HG02798 (cell line): Measurements from ENCODE around the gene BRPF1.
A peak's percentile ranks its signal among the peaks of the same experiment; 100 is the strongest.

Experiments
- ATAC-seq: cut with Tn5 transposase; IDR thresholded peaks from one replicate; pipeline ENCODE4 v1.9.1; 2021; ENCODE audit warnings: mild to moderate bottlenecking; ENCODE audit not compliant: unreplicated experiment, poor library complexity

Gene BRPF1

DNA sequence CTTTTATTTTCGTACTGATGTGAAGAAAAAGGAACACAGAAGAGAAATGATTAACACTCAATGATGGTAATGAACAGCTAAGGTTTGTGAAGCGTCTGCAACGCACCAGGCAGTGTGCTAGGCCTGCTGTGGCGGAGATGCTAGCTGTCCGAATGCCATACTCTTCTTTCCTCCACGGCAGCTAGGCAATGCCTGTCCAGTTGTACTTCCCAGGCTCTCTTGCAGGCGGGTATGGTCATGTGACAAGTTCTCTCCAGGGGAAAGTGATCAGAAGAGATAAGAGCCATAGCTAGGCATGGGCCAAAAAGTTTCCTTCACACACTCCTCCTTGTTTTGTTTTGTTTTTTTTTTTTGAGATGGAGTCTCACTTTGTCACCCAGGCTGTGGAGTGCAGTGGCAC lies 54.1 kb downstream of the BRPF1 start:
- no peak for ATAC-seq

DNA sequence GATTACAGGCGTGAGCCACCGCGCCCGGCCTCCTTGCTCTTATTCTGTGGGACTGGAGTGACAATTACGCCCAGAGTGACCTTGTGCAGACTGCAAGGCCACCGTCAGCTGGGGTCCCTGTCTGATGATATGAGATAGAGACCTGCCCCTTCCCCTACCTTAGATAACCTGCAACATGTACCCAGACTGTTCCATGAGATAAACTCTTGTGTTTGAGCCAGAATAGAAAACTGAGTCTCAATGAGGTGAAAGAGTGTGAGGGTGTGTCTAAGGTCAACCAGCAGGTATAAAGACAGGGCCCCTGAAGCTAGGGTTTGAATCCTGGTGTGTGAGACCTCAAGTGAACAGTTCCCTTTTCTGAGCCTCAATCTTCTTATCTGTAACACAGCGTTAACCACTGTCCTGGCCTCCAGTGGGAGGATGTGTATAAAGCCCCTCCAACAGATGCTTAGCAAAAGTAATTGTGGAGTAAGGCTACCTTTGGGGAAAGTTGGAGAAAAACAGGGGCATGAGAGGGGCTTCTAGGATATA lies 54.7 kb downstream of the BRPF1 start:
- no peak for ATAC-seq

DNA sequence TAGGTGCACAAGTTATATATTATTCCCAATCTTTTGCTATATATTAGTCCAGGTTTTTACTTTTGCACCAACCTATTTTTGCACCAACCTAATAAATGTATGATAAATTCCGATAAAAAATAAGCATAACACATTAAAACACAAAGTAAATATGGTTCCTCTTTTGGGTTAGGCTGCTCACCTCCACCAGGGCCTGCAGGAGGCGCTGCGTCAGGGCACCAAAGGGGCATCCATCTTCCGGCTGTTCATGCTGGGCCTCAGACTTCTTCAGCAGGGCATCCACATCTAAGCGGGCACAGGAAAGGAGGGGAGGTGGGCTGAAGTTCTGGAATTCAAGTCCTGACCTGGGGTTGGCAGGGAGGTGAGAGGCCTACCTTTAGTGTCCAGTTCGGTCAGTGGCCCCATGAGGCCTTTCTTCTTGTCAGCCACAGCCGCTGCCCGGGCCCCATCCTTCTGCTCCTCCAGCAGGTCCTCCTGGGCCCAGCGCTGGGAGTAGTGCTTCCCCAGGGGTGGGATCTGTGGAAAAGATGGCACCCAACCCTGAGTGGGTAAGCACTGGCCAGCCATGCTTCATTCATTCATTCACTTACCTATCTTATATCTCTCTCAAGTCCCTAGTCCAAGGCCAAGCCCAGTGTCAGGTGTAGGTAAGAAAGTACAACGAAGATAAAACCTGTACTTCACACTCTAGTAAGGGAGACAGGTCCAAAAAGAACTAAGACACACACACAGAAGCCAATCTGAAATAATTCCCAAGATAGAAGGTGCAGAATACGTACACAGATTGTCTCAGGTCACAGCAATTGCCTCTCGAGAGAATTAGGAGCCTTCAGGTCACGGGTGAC lies 55.5 kb downstream of the BRPF1 start:
- no peak for ATAC-seq

DNA sequence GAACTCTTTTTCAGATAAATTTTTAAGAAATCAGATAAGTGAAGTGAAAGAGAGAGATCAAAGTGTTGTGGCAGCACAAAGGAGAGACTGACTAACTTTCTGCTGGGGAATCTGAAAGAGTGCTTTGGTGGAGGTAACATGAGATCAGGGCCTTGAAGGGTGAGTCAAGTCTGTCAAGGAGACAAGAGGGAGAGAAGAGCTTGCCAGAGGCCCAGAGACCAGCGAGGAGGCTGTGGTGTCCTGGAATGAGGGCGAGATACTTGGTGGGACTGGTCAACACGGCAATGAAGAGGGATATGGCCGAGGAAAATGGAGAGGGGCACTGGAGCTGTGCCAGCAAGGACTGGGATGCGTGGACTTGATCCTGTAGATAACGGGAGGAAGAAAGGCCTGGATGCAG lies 56.2 kb downstream of the BRPF1 start:
- no peak for ATAC-seq

DNA sequence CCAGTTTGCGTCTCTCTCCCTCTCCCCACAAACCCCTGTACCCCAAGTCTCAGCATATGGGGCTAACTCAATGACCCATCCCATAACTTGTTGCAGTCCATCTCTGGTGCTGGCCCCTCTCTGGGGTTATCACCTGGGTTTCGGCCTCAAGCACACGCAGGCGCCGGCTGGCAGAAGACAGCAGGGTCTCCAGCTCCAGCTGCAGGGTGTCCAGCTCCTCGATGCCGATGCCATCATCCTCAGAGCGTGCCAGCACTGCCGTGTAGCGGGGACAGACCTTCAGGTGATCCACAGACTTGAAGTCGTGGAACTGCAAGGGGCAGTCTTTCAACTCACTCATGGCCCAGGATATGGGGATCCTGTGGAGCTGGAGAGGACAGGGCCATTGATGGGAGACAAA lies 59.6 kb downstream of the BRPF1 start:
- ATAC-seq: no peak

- no peak for ATAC-seq
Measured at GRCh38 chr3:9791790-9792404, 60.4 kb downstream of the BRPF1 start.

DNA sequence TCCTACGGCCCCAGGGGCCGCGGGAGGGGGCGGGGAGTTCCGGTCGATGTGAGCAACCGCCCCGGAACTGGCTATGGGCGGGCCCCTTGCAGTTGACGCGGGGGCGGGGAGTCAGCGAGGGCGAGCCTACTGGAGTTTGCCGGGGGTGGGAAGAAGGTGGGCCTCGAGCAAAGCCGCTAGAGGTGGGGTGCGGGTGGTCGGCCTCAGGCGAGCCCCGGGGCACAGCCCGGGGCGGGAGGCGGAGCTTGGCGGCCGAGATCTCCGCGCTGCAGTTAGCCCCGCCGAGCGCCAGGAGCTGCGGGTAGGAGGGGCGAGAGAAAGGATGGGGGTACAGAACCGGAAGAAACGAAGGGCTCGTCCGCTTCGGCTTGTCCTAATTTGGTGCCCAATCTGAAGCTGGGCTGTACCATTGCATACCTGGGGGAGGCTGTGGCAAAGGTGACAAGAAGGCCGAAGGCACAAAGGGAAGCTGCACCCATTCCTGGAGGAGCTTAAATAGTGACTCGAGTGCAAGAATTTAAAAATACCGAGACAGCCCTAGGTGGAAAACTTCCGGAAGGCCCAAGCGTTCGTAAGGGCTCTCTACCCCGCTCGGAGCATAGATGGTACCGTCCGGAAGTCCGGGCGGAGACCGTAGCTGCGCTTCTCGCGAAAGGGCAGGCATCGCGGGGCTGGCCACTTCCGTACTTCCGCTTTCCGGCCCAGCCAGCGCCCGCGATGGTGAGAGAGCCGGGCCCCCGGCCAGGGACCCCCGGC lies 61.0 kb downstream of the BRPF1 start, which contains the start of the genes ARPC4 and TADA3:
TSS of gene ARPC4 (plus strand) at position 678 of the 756 bp plus-strand sequence. CDS start at position 718, 40 bp downstream.
TSS of gene TADA3 (minus strand) at position 69 of the 756 bp plus-strand sequence. CDS start 1,007 bp downstream, outside the sequence.
- peak; percentile 88 for ATAC-seq

DNA sequence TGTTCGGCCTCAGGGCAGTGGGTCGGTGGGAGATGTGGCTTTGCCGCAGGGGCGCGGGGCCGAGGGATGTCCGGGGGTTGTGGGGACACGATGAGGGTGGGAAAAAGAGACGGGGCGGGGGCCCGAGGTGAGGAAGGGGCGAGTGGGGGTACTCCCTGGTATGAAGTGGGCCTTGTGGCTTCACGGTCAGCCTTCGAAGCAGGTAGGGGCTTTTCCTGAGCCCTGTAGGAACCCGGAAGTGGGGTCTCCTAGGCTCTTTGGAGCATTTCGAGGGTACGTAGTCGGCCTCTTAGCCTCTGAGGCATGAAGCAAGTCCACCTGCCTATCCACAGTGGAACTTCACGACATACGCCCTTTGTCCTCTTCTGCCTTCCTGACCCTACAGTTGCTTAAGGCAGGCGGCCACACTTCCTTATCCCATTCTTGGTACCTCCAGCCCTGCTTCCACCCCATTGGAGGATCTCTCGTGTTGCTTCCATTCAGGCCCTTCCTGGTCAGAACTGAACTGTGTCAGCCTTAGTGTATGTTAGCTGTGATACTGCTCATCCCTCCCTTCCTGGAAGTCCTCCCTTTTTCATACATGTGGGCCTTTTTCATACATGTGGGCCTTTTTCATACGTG lies 61.7 kb downstream of the BRPF1 start:
- ATAC-seq: no peak

DNA sequence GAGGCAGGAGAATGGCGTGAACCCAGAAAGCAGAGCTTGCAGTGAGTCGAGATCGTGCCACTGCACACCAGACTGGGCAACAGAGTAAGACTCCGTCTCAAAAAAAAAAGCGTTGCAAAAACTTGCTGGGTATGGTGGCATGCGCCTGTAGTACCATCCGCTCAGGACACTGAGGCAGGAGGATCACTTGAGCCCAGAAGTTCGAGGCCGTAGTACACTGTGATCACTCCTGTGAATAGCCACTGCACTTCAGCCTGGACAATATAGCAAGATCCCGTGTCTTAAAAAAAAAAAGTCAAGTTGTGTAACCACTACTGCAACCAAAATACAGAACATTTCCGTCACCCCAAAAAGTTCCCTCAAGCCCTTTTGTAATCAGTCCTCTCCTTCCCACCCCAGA lies 62.9 kb downstream of the BRPF1 start:
- no peak for ATAC-seq

GRCh38 chr3:9795207-9795606 lies 63.7 kb downstream of the BRPF1 start:
- ATAC-seq: no peak

DNA sequence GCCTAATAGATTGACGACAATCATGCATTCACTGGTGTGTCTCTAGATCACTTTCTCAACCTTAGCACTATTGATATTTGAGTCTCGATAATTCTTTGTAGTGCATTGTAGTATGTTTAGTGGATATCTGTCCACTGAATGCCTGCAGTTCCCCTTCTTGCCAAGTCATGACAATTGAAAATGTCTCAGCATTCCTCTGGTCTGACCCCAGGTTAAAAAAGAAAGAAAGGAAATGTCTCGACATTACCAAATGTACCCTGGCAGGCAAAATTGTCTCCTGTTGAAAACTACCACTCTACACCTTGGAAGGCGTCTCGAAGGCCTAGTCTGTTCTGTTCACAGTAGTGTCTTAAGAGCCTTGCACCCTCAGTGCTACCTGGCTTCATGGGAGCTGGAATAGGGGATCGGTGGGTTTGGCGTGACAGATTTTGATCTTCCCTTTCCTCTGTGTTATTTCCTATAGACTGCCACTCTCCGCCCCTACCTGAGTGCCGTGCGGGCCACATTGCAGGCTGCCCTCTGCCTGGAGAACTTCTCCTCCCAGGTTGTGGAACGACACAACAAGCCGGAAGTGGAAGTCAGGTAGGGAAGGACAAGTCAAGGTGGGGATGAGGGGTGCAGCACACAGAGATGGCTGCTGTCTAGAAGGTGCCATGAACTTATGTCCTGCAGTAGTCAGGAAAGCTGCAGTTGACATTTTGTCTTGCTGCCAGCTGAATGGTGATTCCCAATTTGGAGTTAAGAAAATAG lies 65.8 kb downstream of the BRPF1 start:
- no peak for ATAC-seq
